BJ (cell line): ENCODE measurements around the gene ECD. TPM values are rescaled to one million over a fixed set of nuclear protein-coding genes. Genes with fewer than 3 reads are reported as not detected.

ENCODE experiments used
- CTCF ChIA-PET: fragments of 350-600 bp; formaldehyde crosslinking; extraction: SDS; loops from one replicate; lab custom pipeline; 2021; ENCODE audit warnings: antibody characterized with exemption, inconsistent platforms; lab: Yijun Ruan, JAX
- POLR2A ChIA-PET: fragments of 300-600 bp; sonication (Branson Sonifier 250); formaldehyde crosslinking; extraction: SDS; loops from one replicate; lab custom pipeline; 2021; ENCODE audit warnings: antibody characterized with exemption; lab: Charles Lee
- DNase-seq: peaks from one replicate; pipeline ENCODE4 v3.0.0-alpha.2; 2011; ENCODE audit warnings: low read depth
- H3K27me3 ChIP-seq: 2 replicates; pipeline ENCODE4 v1.6.0; 2011; ENCODE audit warnings: low read length; ENCODE audit not compliant: control insufficient read depth, insufficient read depth
- H3K36me3 ChIP-seq: 2 replicates; pipeline ENCODE4 v1.5.1; 2011; ENCODE audit warnings: low read length; ENCODE audit not compliant: control insufficient read depth, insufficient read depth
- H3K4me3 ChIP-seq: 2 replicates; pipeline ENCODE4 v1.5.1; 2011; ENCODE audit warnings: low read depth, mild to moderate bottlenecking, control low read depth, low read length
- CTCF ChIP-seq: IDR thresholded peaks from 2 replicates; pipeline ENCODE4 v1.5.1; 2011; ENCODE audit warnings: low read depth, mild to moderate bottlenecking, control low read depth, inconsistent platforms, low read length, moderate library complexity; ENCODE audit not compliant: insufficient read depth
- polyA plus RNA-seq: library from polyadenylated mRNA; depleted of rRNA; stranded (reverse); fragments of >200 nt; gene quantifications from 2 replicates; pipeline ENCODE4 v1.2.3, GENCODE V29; 2011

ECD gene
- polyA plus RNA-seq, 1 experiment, result 25.4 TPM

- Histone ChIP-seq H3K36me3 (peaks cover 4% of the 10 kb centered on the region), H3K27me3 (no peaks in the 10 kb centered on the region), H3K4me3 (no peak overlapping the region)
- TF ChIP-seq CTCF, result no peak
- ChIA-PET CTCF (interaction anchor here (1.2 to 1.4 kb wide), 2 partner anchors 10 to 14 kb away, joined by 3 to 4 read pairs; no protein-coding TSS in a partner anchor), POLR2A (no interaction called here)
- no peak for DNase-seq
Observed at GRCh38 chr10:73172867-73173266, 5.1 kb upstream of the ECD start.

GRCh38 chr10:73169320-73169719 lies 1.5 kb upstream of the ECD start:
- no peak for TF ChIP-seq CTCF
- ChIA-PET POLR2A (no interaction called here), CTCF (interaction anchor here (3.3 kb wide), 1 partner anchor 10 kb away, joined by 17 read pairs; no protein-coding TSS in a partner anchor)
- Histone ChIP-seq H3K27me3 (no peaks in the 10 kb centered on the region), H3K36me3 (no peaks in the 10 kb centered on the region), H3K4me3 (no peak overlapping the region)
- DNase-seq, result no peak

GRCh38 chr10:73168465-73168803 lies 626 bp upstream of the ECD start:
- POLR2A ChIA-PET, result interaction anchor here (0.6 to 0.7 kb wide), 2 partner anchors 71 to 614 kb away, joined by 4 to 5 read pairs; no protein-coding TSS in a partner anchor

GRCh38 chr10:73167458-73167782 lies 388 bp downstream of the ECD start:
- CTCF ChIA-PET, result interaction anchor here (1.4 to 3.3 kb wide), 2 partner anchors 8 to 72 kb away, joined by 5 to 17 read pairs; no protein-coding TSS in a partner anchor
- no peak for TF ChIP-seq CTCF
- POLR2A ChIA-PET, result no interaction called here

More at GRCh38 chr10:73168465-73168803, 626 bp upstream of the ECD start:
- no peak for TF ChIP-seq CTCF
- Histone ChIP-seq H3K4me3 (peak overlapping the region; percentile 96), H3K27me3 (no peaks in the 10 kb centered on the region), H3K36me3 (no peaks in the 10 kb centered on the region)
- no peak for DNase-seq
- CTCF ChIA-PET, result interaction anchor here (0.7 to 3.3 kb wide), 5 partner anchors 9 to 73 kb away, joined by 3 to 17 read pairs (median 4); partner anchors contain the start of gene P4HA1

GRCh38 chr10:73166972-73167371 lies 836 bp downstream of the ECD start:
- Histone ChIP-seq H3K4me3 (peak overlapping the region; percentile 96), H3K27me3 (no peaks in the 10 kb centered on the region), H3K36me3 (peaks cover 5% of the 10 kb centered on the region; the same call in 1 of the 2 replicates)
- no peak for TF ChIP-seq CTCF
- CTCF ChIA-PET, result interaction anchor here (3.3 kb wide), 1 partner anchor 8 kb away, joined by 17 read pairs; no protein-coding TSS in a partner anchor
- POLR2A ChIA-PET, result no interaction called here
- no peak for DNase-seq

More at GRCh38 chr10:73167458-73167782, 388 bp downstream of the ECD start:
- no peak for DNase-seq
- Histone ChIP-seq H3K27me3 (no peaks in the 10 kb centered on the region), H3K4me3 (peak overlapping the region; percentile 96), H3K36me3 (peaks cover 3% of the 10 kb centered on the region; the same call in 1 of the 2 replicates)
